GM18507 (cell line): ENCODE results near the gene STK32A.
"Not testable (repeated sequence)": the region's sequence is repeated elsewhere in the genome, so short reads cannot be mapped to it uniquely, and the experiment has no call there.

Source experiments
- DNase-seq: peaks from one replicate; pipeline ENCODE4 v3.0.0; 2011; ENCODE audit warnings: low read depth; ENCODE audit not compliant: insufficient read length; ENCODE audit errors: extremely low spot score
- FAIRE-seq: peaks from 2 replicates; lab custom pipeline; 2011; peaks lifted over from hg19 to GRCh38; lab: Jason Lieb, UNC

STK32A gene

GRCh38 chr5:147234825-147235635 is at the start of gene STK32A:
STK32A (plus strand) TSS chr5:147235026; CDS start chr5:147239635, 4,609 bp downstream.
- no peak for FAIRE-seq
- DNase-seq = no peak

- DNase-seq = no peak
- FAIRE-seq = no peak
Measured at GRCh38 chr5:147187099-147187540, 47.7 kb upstream of the STK32A start.

- DNase-seq (peak; percentile 33), FAIRE-seq (peak; percentile 89)
Measured at GRCh38 chr5:147188200-147189108, 46.4 kb upstream of the STK32A start.

GRCh38 chr5:147189109-147189424 is 45.8 kb upstream of the STK32A start:
- no peak for DNase-seq
- no peak for FAIRE-seq

DNA sequence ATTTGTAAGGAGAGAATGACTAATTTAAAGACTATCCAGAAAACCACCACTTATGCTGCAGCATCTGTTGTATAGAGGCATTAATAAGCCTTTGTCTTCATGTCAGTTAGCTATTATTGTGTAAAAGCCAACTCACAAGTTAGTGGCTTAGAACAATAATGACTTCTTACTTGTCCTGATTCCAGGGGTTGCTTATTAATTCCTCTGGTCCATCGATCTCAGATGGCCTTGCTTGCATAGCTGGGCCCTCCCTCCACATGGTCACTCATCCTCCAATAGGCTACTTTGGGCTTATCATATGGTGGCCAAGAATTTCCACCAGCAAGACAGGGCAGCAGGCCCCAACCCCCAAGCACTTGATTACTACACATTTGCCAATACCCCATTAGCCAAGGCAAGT is 44.5 kb upstream of the STK32A start:
- FAIRE-seq = no peak
- no peak for DNase-seq

DNA sequence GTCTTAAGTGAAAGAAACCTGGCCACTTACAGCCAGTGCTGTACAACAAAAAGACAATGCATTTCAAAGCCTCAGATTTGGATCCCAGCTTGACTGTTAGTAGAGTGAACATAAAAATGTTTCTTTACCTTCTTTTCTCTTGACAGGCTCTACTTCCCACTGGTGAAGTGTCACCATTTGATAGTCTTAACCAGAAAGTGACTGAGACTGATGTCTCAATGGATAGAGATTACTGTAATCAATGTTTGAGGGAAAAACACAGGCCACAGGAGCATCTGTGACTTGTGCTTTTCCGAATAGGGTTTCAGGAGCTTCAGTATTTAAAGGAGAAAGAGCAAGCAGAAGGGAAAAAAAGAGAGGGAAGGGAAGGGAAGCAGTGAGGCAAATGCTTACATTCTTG is 41.7 kb upstream of the STK32A start:
- FAIRE-seq (no peak), DNase-seq (no peak)

DNA sequence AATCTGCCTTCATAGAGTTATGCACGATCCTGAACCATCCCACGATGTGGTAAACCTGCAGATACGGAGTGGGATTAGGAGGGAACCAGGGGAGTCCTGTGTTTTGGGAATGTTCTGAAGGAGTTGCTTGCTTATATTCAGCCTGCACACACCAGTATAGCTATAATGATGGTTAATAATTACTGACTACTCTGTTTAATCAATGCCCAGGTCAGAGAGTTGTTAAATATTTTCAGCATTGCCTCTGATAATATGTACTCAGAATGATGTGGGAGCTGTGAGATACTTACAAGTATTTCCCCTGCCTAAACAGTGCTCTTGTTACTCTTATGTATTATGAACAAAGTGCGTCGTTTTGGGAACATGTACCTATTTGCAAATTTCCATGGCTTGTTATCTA is 34.8 kb upstream of the STK32A start:
- FAIRE-seq (no peak), DNase-seq (no peak)

GRCh38 chr5:147203213-147203612 is 31.6 kb upstream of the STK32A start:
- DNase-seq = no peak
- FAIRE-seq = no peak

DNA sequence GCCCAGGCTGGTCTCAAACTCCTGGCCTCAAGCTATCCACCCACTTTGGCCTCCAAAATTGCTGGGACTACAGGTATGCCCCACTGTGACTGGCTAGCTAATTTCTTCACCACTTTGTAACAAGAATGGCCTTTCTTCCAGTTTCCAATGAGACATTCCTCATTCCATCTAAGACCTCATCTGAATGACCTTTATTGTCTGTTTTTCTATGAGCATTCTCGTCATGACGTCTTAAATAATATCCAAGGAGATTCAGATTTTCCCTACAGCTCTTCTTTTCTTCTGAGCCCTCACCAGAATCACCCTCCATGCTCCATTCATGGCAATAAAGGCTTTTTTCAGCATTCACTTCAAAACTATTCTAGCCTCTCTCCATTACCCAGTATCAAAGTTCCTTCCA is 30.2 kb upstream of the STK32A start:
- FAIRE-seq (no peak), DNase-seq (no peak)

DNA sequence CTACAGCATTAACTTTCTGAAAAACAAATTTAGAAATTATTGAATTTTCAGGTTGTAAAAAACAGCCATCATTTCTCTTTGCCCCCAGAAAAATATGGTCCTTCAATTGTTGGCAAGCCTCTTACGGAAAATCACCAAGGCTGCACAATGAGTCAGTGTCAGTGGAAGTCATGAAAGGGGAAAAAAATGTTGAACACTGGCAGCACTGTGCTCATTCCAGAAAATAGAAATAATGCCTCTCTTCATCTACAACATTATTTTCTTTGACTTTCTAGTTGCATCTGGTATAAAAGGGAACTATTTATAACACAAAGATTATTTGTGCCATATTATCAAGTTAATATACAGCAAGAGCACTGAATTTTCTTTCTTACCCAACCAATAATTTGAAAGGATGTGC is 26.7 kb upstream of the STK32A start:
- FAIRE-seq (no peak), DNase-seq (no peak)

GRCh38 chr5:147216552-147217154 is 18.2 kb upstream of the STK32A start:
- FAIRE-seq (no peak), DNase-seq (no peak)

DNA sequence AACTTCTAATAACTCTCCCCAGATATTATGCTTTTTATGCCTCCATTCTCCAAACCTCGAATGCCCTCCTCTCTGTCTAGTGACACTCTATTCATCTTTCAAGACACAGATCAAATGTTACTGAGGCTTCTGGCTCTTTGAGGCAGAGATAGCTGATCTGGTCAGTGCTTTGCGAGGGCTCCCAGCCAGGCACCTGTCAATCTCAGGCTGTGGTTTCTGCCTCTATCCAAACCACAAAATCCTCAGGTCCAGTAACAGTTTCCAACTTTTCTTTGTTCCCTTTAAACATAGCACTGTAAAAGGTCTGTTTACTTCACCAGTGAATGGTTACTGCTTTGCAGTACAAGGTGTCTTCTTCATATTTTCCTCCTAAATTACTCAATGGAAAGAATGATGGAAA is 11.5 kb upstream of the STK32A start:
- DNase-seq = no peak
- no peak for FAIRE-seq

GRCh38 chr5:147223948-147224791 is 10.7 kb upstream of the STK32A start:
- DNase-seq = peak; percentile 4
- FAIRE-seq = no peak

GRCh38 chr5:147225938-147226337 is 8.9 kb upstream of the STK32A start:
- no peak for DNase-seq
- FAIRE-seq = no peak

- DNase-seq (no peak), FAIRE-seq (no peak)
Measured at GRCh38 chr5:147226512-147226911, 8.3 kb upstream of the STK32A start.

DNA sequence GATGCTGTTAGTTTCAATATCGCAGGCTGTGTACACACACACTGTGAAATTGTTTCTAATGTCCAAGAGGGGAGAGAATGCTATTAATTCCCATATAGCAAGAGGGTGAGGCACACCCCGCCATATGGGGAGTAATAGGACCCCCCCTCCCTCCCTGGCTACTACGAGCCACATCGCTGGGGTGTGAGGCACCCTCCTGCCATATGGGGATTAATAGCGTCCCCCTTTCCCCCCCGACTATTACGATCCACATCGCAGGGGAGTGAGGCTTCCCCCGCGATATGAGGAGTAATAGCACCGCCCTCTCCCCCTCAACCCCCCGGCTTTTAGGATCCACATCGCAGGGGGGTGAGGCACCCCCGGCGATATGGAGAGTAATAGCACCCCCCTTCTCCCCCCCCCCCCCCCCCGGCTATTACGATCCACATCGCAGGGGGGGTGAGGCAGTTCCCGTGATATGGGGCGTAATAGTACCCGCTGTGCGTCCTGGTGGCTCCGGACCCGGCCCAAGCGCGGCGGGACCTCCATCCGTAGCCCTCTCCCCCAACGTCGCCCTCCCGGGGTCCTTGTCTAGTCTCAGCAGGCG is 494 bp upstream of the STK32A start:
- no peak for FAIRE-seq
- DNase-seq = no peak

DNA sequence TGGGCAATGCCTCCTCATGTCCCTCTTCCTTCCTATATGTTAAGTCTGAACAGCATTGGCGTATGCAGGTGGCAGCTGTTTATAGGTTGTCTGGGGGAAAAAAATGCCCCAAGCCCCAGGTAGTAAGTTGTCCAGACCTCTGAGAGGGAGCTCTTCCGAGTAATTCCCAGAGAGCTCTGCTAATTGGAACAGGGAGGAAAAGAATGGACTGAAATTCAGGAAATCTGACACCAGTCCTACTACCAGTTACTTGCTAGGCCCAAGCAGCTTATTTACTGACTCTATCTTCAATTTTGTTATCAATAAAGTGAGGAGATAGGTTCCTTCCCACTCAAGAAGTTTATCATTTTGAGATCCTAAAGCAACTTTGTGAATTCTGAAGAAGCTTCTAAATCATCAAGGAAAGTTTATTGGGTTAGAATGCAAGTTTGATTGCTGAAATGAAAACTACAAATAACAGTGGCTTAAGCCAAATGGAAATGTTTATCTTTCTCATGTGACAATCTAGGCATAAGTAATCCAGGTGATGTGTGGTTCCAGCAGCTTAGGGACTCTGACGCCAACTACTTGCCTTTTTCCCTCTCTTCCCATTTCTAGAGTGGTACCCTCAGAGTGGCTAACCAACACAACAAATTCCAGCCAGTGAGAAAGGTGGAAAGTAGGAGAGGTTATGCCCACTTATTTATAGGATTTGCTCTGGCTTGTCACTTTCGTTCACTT is 5.6 kb downstream of the STK32A start:
- no peak for FAIRE-seq
- no peak for DNase-seq

- not testable (repeated sequence) for FAIRE-seq, DNase-seq
Measured at GRCh38 chr5:147243238-147243637, 8.4 kb downstream of the STK32A start.
